WTC11 (cell line): ENCODE measurements around the gene CCNJL. TPM values are rescaled to one million over a fixed set of nuclear protein-coding genes. Genes with fewer than 3 reads are reported as not detected.
A peak's percentile ranks its signal among the peaks of the same experiment; 100 is the strongest.

ENCODE experiments used
- ATAC-seq: fragments of 200-7000 bp; cut with Tn5 transposase; 2 replicates; pipeline ENCODE4 v1.10.0; 2021; ENCODE audit warnings: mild to moderate bottlenecking, moderate library complexity
- CTCF ChIA-PET: fragments of 300-600 bp; sonication (Branson Sonifier 250); formaldehyde crosslinking; loops from one replicate; lab custom pipeline; 2021; ENCODE audit warnings: antibody characterized with exemption; lab: Charles Lee
- POLR2A ChIA-PET: fragments of 350-600 bp; sonication (Branson Sonifier 250); formaldehyde crosslinking; loops from one replicate; lab custom pipeline; 2021; ENCODE audit warnings: antibody characterized with exemption; lab: Charles Lee
- DNase-seq: peaks from one replicate; pipeline ENCODE4 v3.0.0; 2021; ENCODE audit warnings: low spot score
- H3K27ac Mint-ChIP-seq: 2 replicates; pipeline ENCODE4 v1.8.0; 2021; ENCODE audit warnings: mixed read lengths
- H3K27me3 Mint-ChIP-seq: 2 replicates; pipeline ENCODE4 v1.8.0; 2021; ENCODE audit warnings: low read depth, mild to moderate bottlenecking, moderate library complexity, mixed read lengths
- H3K36me3 Mint-ChIP-seq: 2 replicates; pipeline ENCODE4 v1.8.0; 2021; ENCODE audit warnings: mixed read lengths
- H3K4me1 Mint-ChIP-seq: 2 replicates; pipeline ENCODE4 v1.8.0; 2022; ENCODE audit warnings: mixed read lengths
- H3K4me3 Mint-ChIP-seq: 2 replicates; pipeline ENCODE4 v1.8.0; 2021; ENCODE audit warnings: mild to moderate bottlenecking, moderate library complexity, mixed read lengths
- H3K9me3 Mint-ChIP-seq: 2 replicates; pipeline ENCODE4 v1.8.0; 2021; ENCODE audit warnings: mixed read lengths
- ETV6 ChIP-seq: sonication (generic); formaldehyde crosslinking; IDR thresholded peaks from 2 replicates; pipeline ENCODE4 v1.8.1; 2022; ENCODE audit warnings: mild to moderate bottlenecking, missing genetic modification reagents
- GTF2I ChIP-seq: fragments of 250-450 bp; sonication (Bioruptor Pico); conservative IDR thresholded peaks from 2 replicates; pipeline ENCODE4 v1.4.0; 2021; ENCODE audit warnings: mild to moderate bottlenecking
- MLX ChIP-seq: sonication (generic); formaldehyde crosslinking; IDR thresholded peaks from 2 replicates; pipeline ENCODE4 v1.8.1; 2023; ENCODE audit warnings: mild to moderate bottlenecking, missing genetic modification reagents, moderate library complexity
- NR1H2 ChIP-seq: sonication (generic); formaldehyde crosslinking; IDR thresholded peaks from 2 replicates; pipeline ENCODE4 v1.9.0; 2021; ENCODE audit warnings: mild to moderate bottlenecking, moderate library complexity, missing genetic modification reagents
- NR2C2 ChIP-seq: sonication (generic); formaldehyde crosslinking; IDR thresholded peaks from 2 replicates; pipeline ENCODE4 v1.8.0; 2022; ENCODE audit warnings: mild to moderate bottlenecking, missing genetic modification reagents
- PRDM15 ChIP-seq: sonication (generic); formaldehyde crosslinking; IDR thresholded peaks from 2 replicates; pipeline ENCODE4 v1.8.0; 2022; ENCODE audit warnings: missing genetic modification reagents
- SOX15 ChIP-seq: fragments of 250-450 bp; sonication (Bioruptor Pico); IDR thresholded peaks from 2 replicates; pipeline ENCODE4 v1.9.0; 2021; ENCODE audit warnings: mild to moderate bottlenecking
- TCF7 ChIP-seq: sonication (generic); formaldehyde crosslinking; IDR thresholded peaks from 2 replicates; pipeline ENCODE4 v1.8.0; 2022; ENCODE audit warnings: mild to moderate bottlenecking, low read depth, missing genetic modification reagents, moderate library complexity
- USF2 ChIP-seq: sonication (generic); formaldehyde crosslinking; IDR thresholded peaks from 2 replicates; pipeline ENCODE4 v1.8.1; 2023; ENCODE audit warnings: mild to moderate bottlenecking, missing genetic modification reagents, moderate library complexity
- ZBTB21 ChIP-seq: sonication (generic); formaldehyde crosslinking; IDR thresholded peaks from 2 replicates; pipeline ENCODE4 v1.8.1; 2023; ENCODE audit warnings: mild to moderate bottlenecking, missing genetic modification reagents, borderline replicate concordance
- ZNF423 ChIP-seq: fragments of 250-450 bp; sonication (Bioruptor Pico); IDR thresholded peaks from 2 replicates; pipeline ENCODE4 v2.1.2; 2022; ENCODE audit warnings: mild to moderate bottlenecking, moderate library complexity
- ZNF512 ChIP-seq: sonication (generic); formaldehyde crosslinking; IDR thresholded peaks from 2 replicates; pipeline ENCODE4 v1.8.1; 2022; ENCODE audit warnings: missing genetic modification reagents, borderline replicate concordance
- total RNA-seq: library from RNA; stranded (reverse); gene quantifications from 3 replicates; pipeline ENCODE4 v1.2.3, GENCODE V29; 2021
- TF ChIP-seq, protein P1 (sequence below): sonication (generic); formaldehyde crosslinking; IDR thresholded peaks from 2 replicates; pipeline ENCODE4 v1.8.1; 2022; ENCODE audit warnings: low read depth, missing genetic modification reagents, borderline replicate concordance
- TF ChIP-seq, protein P2 (sequence below): fragments of 250-450 bp; sonication (Bioruptor Pico); IDR thresholded peaks from 2 replicates; pipeline ENCODE4 v2.1.2; 2022; ENCODE audit warnings: mild to moderate bottlenecking, moderate library complexity

The CCNJL gene
- total RNA-seq, 1 experiment from 2014 or later: 31.3 TPM

DNA sequence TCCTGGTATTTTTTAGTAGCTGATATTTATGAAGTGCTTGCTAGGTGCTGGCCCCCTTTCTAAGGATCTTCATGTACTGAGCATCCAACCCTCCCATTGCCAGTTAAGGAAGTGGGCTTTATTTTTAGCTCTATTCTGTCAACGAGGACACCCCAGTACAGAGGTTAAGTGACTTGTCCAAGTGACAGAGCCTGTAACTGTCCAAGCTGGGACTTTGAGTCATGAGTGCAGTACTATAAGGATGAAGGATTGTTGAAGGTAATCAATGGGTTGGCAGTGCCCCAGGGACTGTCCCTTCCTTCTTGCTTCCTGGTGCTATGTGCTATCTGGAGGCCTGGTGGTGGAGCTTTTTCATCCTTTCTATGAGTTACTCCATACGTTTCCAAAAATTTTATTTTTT is 101.0 kb downstream of the CCNJL start (continued):
- TF ChIP-seq, protein P1, sequence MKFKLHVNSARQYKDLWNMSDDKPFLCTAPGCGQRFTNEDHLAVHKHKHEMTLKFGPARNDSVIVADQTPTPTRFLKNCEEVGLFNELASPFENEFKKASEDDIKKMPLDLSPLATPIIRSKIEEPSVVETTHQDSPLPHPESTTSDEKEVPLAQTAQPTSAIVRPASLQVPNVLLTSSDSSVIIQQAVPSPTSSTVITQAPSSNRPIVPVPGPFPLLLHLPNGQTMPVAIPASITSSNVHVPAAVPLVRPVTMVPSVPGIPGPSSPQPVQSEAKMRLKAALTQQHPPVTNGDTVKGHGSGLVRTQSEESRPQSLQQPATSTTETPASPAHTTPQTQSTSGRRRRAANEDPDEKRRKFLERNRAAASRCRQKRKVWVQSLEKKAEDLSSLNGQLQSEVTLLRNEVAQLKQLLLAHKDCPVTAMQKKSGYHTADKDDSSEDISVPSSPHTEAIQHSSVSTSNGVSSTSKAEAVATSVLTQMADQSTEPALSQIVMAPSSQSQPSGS: no peak
- TF ChIP-seq ZBTB21 (CRISPR knock-in tag): no peak

DNA sequence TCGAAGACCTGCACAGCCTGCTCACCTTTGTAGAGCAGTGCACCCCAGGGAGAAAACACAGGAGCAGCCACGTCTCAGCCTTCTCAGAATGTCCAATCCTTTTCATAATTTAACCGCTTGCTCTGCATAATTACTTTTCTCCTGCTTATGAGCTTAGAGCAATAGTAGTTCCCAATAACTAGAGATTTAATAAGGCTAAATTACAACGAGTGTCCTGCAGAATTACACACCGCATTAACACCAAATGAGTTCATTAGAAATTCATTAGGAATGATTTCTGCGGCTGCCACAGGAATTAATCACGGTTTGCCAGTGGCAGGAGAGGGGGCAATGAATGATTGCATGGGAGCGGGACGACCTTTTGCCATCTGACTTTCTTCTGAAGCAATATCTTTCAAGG is 101.8 kb downstream of the CCNJL start:
- no peak overlapping the region for H3K4me3 Mint-ChIP-seq
- H3K4me1 Mint-ChIP-seq: no peaks in the 10 kb centered on the region
- no peak for DNase-seq
- H3K36me3 Mint-ChIP-seq: no peaks in the 10 kb centered on the region
- TF ChIP-seq ETV6 (CRISPR knock-in tag) (no peak), GTF2I (no peak)
- TF ChIP-seq, all 79 proteins: peak for 0
- Mint-ChIP-seq H3K27ac (no peak overlapping the region), H3K27me3 (peaks cover 2% of the 10 kb centered on the region; the same call in 1 of the 2 replicates), H3K9me3 (no peaks in the 10 kb centered on the region)
- ChIA-PET CTCF (interaction anchor here (1.4 kb wide), 1 partner anchor 12 kb away, joined by 6 read pairs; no protein-coding TSS in a partner anchor), POLR2A (no interaction called here)
- ATAC-seq: no peak

DNA sequence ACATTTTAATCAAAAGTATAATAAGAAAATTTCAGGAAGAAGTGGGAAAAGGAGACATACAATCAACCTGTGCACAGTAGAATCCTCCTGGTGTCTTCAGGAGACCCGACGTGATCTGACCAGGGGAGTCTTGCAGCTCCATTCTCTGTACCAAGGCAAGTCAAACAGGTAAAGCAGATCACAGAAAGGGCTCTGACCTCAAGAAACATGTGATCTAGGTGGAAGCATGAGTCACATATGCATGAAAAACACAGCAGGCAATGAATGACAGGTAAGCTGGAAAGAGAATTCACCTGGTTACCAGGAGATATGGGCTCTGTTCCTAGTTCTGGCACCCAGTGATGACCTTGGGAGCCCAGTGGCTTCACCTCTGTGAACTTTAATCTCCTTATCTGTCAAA is 102.4 kb downstream of the CCNJL start:
- TF ChIP-seq PRDM15 (CRISPR knock-in tag): no peak
- TF ChIP-seq SOX15 (CRISPR knock-in tag): no peak
- no peak for TF ChIP-seq MLX (CRISPR knock-in tag)
- no peak for TF ChIP-seq NR1H2 (CRISPR knock-in tag)
- TF ChIP-seq TCF7: no peak
- TF ChIP-seq, protein P2, sequence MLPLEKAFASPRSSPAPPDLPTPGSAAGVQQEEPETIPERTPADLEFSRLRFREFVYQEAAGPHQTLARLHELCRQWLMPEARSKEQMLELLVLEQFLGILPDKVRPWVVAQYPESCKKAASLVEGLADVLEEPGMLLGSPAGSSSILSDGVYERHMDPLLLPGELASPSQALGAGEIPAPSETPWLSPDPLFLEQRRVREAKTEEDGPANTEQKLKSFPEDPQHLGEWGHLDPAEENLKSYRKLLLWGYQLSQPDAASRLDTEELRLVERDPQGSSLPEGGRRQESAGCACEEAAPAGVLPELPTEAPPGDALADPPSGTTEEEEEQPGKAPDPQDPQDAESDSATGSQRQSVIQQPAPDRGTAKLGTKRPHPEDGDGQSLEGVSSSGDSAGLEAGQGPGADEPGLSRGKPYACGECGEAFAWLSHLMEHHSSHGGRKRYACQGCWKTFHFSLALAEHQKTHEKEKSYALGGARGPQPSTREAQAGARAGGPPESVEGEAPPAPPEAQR (CRISPR knock-in tag): no peak
- TF ChIP-seq ZNF512: no peak
- no peak for TF ChIP-seq NR2C2
- CTCF ChIA-PET: no interaction called here
- POLR2A ChIA-PET: no interaction called here
- no peak overlapping the region for H3K4me3 Mint-ChIP-seq
- no peaks in the 10 kb centered on the region for H3K9me3 Mint-ChIP-seq
- no peak for ATAC-seq
- H3K4me1 Mint-ChIP-seq: no peaks in the 10 kb centered on the region
- peaks cover 2% of the 10 kb centered on the region; the same call in 1 of the 2 replicates for H3K27me3 Mint-ChIP-seq
- H3K27ac Mint-ChIP-seq: no peak overlapping the region
- H3K36me3 Mint-ChIP-seq: no peaks in the 10 kb centered on the region
- DNase-seq: no peak

- no peaks in the 10 kb centered on the region for H3K36me3 Mint-ChIP-seq
- DNase-seq: no peak
- ATAC-seq: no peak
- CTCF ChIA-PET: no interaction called here
- no peak overlapping the region for H3K27ac Mint-ChIP-seq
- TF ChIP-seq ZNF423 (CRISPR knock-in tag) (no peak), USF2 (CRISPR knock-in tag) (peak; percentile 60)
- peaks cover 3% of the 10 kb centered on the region for H3K4me1 Mint-ChIP-seq
- no peaks in the 10 kb centered on the region for H3K27me3 Mint-ChIP-seq
- no peak overlapping the region for H3K4me3 Mint-ChIP-seq
- H3K9me3 Mint-ChIP-seq: no peaks in the 10 kb centered on the region
- POLR2A ChIA-PET: no interaction called here
Observed at GRCh38 chr5:160207061-160207460, 105.3 kb downstream of the CCNJL start.
